HEK293T (cell line): ENCODE results near the gene POP4.

Experiments used
- CTCF ChIA-PET: fragments of 350-600 bp; formaldehyde crosslinking; extraction: SDS; loops from one replicate; lab custom pipeline; 2021; ENCODE audit warnings: antibody characterized with exemption, inconsistent platforms; lab: Yijun Ruan, JAX
- POLR2A ChIA-PET: fragments of 350-600 bp; formaldehyde crosslinking; extraction: SDS; loops from one replicate; lab custom pipeline; 2020; ENCODE audit warnings: antibody characterized with exemption, inconsistent platforms; lab: Yijun Ruan, JAX
- DNase-seq: peaks from one replicate; pipeline ENCODE4 v3.0.0; 2012; ENCODE audit warnings: mixed read lengths; ENCODE audit errors: extremely low spot score
- ARNT ChIP-seq: fragments of 450-650 bp; IDR thresholded peaks from 2 replicates; pipeline ENCODE4 v1.6.1; 2017; ENCODE audit warnings: mild to moderate bottlenecking
- ELF4 ChIP-seq: fragments of 450-650 bp; IDR thresholded peaks from 2 replicates; pipeline ENCODE4 v1.6.1; 2017; ENCODE audit warnings: antibody characterized with exemption
- FOXA1 ChIP-seq: fragments of 450-650 bp; IDR thresholded peaks from 2 replicates; pipeline ENCODE4 v1.6.1; 2016; ENCODE audit warnings: mild to moderate bottlenecking
- FOXK2 ChIP-seq: fragments of 450-650 bp; IDR thresholded peaks from 2 replicates; pipeline ENCODE4 v1.6.1; 2016; ENCODE audit warnings: mild to moderate bottlenecking
- FOXM1 ChIP-seq: fragments of 450-650 bp; IDR thresholded peaks from 2 replicates; pipeline ENCODE4 v1.6.1; 2017; ENCODE audit warnings: mild to moderate bottlenecking, borderline replicate concordance
- HDGF ChIP-seq: fragments of 450-650 bp; IDR thresholded peaks from 2 replicates; pipeline ENCODE4 v1.6.1; 2017; ENCODE audit warnings: antibody characterized with exemption, borderline replicate concordance
- L3MBTL2 ChIP-seq: fragments of 450-650 bp; conservative IDR thresholded peaks from 2 replicates; pipeline ENCODE4 v1.6.1; 2016; ENCODE audit warnings: mild to moderate bottlenecking
- LEF1 ChIP-seq: fragments of 450-650 bp; IDR thresholded peaks from 2 replicates; pipeline ENCODE4 v1.6.1; 2017; ENCODE audit warnings: mild to moderate bottlenecking, borderline replicate concordance
- NFRKB ChIP-seq: fragments of 450-650 bp; IDR thresholded peaks from 2 replicates; pipeline ENCODE4 v1.6.1; 2016; ENCODE audit warnings: mild to moderate bottlenecking, moderate library complexity
- PKNOX1 ChIP-seq: fragments of 450-650 bp; IDR thresholded peaks from 2 replicates; pipeline ENCODE4 v1.6.1; 2016
- SP1 ChIP-seq: fragments of 450-650 bp; IDR thresholded peaks from 2 replicates; pipeline ENCODE4 v1.6.1; 2017
- SUZ12 ChIP-seq: fragments of 450-650 bp; IDR thresholded peaks from 2 replicates; pipeline ENCODE4 v1.6.1; 2016; ENCODE audit warnings: mild to moderate bottlenecking
- TARDBP ChIP-seq: fragments of 450-650 bp; IDR thresholded peaks from 2 replicates; pipeline ENCODE4 v1.6.1; 2016
- ZNF384 ChIP-seq: fragments of 450-650 bp; IDR thresholded peaks from 2 replicates; pipeline ENCODE4 v1.6.1; 2016

The POP4 gene

GRCh38 chr19:29603308-29603707 lies 2.8 kb upstream of the POP4 start:
- TF ChIP-seq ELF4, result no peak
- no peak for TF ChIP-seq PKNOX1
- TF ChIP-seq L3MBTL2, result no peak
- no peak for TF ChIP-seq HDGF
- POLR2A ChIA-PET, result no interaction called here
- no peak for DNase-seq
- CTCF ChIA-PET, result no interaction called here

- ChIA-PET POLR2A (interaction anchor here (0.6 to 1.9 kb wide), 31 partner anchors 10 to 391 kb away, joined by 3 to 34 read pairs (median 4); partner anchors contain the start of genes C19orf12 and PLEKHF1), CTCF (interaction anchor here (2.7 kb wide), 1 partner anchor 110 kb away, joined by 13 read pairs; no protein-coding TSS in a partner anchor)
- DNase-seq, result no peak
- TF ChIP-seq PKNOX1 (no peak), LEF1 (no peak), HDGF (no peak), ARNT (no peak), SP1 (no peak), L3MBTL2 (no peak), SUZ12 (no peak)
Observed at GRCh38 chr19:29606420-29606747, 301 bp downstream of the POP4 start.

GRCh38 chr19:29609636-29610035 lies 3.6 kb downstream of the POP4 start:
- no peak for DNase-seq

GRCh38 chr19:29610213-29610573 lies 4.1 kb downstream of the POP4 start:
- CTCF ChIA-PET, result interaction anchor here (0.6 to 3.8 kb wide), 7 partner anchors 9 to 120 kb away, joined by 3 to 22 read pairs (median 4); no protein-coding TSS in a partner anchor

More at GRCh38 chr19:29609636-29610035, 3.6 kb downstream of the POP4 start:
- ChIA-PET CTCF (interaction anchor here (1.7 to 3.8 kb wide), 2 partner anchors 107 to 121 kb away, joined by 3 to 22 read pairs; no protein-coding TSS in a partner anchor), POLR2A (interaction anchor here (4.6 kb wide), 1 partner anchor 106 kb away, joined by 31 read pairs; the partner anchor contains the start of gene C19orf12)
- TF ChIP-seq SUZ12, result no peak
- TF ChIP-seq ARNT, result no peak
- no peak for TF ChIP-seq NFRKB
- no peak for TF ChIP-seq TARDBP
- no peak for TF ChIP-seq L3MBTL2
- no peak for TF ChIP-seq HDGF
- TF ChIP-seq LEF1, result no peak
- TF ChIP-seq SP1, result no peak
- no peak for TF ChIP-seq FOXM1

GRCh38 chr19:29610574-29611271 lies 4.6 kb downstream of the POP4 start:
- POLR2A ChIA-PET, result interaction anchor here (4.6 kb wide), 1 partner anchor 105 kb away, joined by 31 read pairs; the partner anchor contains the start of gene C19orf12
- CTCF ChIA-PET, result interaction anchor here (0.6 to 3.8 kb wide), 7 partner anchors 9 to 120 kb away, joined by 3 to 22 read pairs (median 4); no protein-coding TSS in a partner anchor

More at GRCh38 chr19:29610213-29610573, 4.1 kb downstream of the POP4 start:
- POLR2A ChIA-PET, result interaction anchor here (4.6 kb wide), 1 partner anchor 106 kb away, joined by 31 read pairs; the partner anchor contains the start of gene C19orf12
- TF ChIP-seq SUZ12 (no peak), LEF1 (no peak), ELF4 (no peak), HDGF (no peak)
- DNase-seq, result no peak

GRCh38 chr19:29612121-29612520 lies 6.0 kb downstream of the POP4 start:
- CTCF ChIA-PET, result interaction anchor here (0.6 to 3.8 kb wide), 3 partner anchors 9 to 104 kb away, joined by 3 to 22 read pairs (median 3); no protein-coding TSS in a partner anchor
- POLR2A ChIA-PET, result interaction anchor here (4.6 kb wide), 1 partner anchor 104 kb away, joined by 31 read pairs; the partner anchor contains the start of gene C19orf12
- no peak for DNase-seq
- TF ChIP-seq ELF4 (no peak), SP1 (no peak), FOXK2 (no peak), ZNF384 (no peak), NFRKB (no peak), HDGF (no peak), FOXM1 (no peak), PKNOX1 (no peak)

More at GRCh38 chr19:29610574-29611271, 4.6 kb downstream of the POP4 start:
- DNase-seq, result peak; percentile 82
- TF ChIP-seq LEF1 (no peak), SP1 (no peak), FOXA1 (no peak), ELF4 (no peak)
